ENCODE data around the gene ECI1.
"Not testable (repeated sequence)": the region's sequence is repeated elsewhere in the genome, so short reads cannot be mapped to it uniquely, and the experiment has no call there.

The ECI1 gene

DNA sequence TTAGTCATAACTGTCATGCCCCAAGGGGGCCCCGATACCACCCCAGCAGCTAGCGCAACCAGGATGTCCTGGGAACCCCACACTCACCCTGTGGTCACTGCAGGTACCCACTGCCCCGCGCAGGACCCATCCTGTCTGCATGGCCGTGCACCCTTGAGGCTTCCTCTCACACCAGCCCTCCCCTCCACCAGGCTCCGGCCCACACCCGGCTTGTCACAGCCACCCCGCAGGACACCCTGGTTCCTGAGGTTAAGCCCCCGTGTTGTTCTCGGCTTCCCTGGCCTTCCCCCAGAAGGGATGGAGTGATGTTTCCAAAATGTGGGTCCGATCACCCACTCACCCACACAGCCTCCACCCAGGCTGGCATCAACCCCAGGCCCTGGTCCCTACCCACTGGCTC is 7.6 kb downstream of the ECI1 start:
- no peak overlapping the region for H3K4me3 ChIP-seq (ENCODE audit: low read depth, low read length)
- in situ Hi-C loops (cut with HindIII; ENCODE audit: low sequenced_read_pairs), result no loop called here
- TF ChIP-seq, protein P1, sequence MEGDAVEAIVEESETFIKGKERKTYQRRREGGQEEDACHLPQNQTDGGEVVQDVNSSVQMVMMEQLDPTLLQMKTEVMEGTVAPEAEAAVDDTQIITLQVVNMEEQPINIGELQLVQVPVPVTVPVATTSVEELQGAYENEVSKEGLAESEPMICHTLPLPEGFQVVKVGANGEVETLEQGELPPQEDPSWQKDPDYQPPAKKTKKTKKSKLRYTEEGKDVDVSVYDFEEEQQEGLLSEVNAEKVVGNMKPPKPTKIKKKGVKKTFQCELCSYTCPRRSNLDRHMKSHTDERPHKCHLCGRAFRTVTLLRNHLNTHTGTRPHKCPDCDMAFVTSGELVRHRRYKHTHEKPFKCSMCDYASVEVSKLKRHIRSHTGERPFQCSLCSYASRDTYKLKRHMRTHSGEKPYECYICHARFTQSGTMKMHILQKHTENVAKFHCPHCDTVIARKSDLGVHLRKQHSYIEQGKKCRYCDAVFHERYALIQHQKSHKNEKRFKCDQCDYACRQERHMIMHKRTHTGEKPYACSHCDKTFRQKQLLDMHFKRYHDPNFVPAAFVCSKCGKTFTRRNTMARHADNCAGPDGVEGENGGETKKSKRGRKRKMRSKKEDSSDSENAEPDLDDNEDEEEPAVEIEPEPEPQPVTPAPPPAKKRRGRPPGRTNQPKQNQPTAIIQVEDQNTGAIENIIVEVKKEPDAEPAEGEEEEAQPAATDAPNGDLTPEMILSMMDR (IDR thresholded peaks at IDR 0.05; ENCODE audit: low read depth, low read length), result no peak
- no peak for DNase-seq (ENCODE audit: low read depth, low spot score)

DNA sequence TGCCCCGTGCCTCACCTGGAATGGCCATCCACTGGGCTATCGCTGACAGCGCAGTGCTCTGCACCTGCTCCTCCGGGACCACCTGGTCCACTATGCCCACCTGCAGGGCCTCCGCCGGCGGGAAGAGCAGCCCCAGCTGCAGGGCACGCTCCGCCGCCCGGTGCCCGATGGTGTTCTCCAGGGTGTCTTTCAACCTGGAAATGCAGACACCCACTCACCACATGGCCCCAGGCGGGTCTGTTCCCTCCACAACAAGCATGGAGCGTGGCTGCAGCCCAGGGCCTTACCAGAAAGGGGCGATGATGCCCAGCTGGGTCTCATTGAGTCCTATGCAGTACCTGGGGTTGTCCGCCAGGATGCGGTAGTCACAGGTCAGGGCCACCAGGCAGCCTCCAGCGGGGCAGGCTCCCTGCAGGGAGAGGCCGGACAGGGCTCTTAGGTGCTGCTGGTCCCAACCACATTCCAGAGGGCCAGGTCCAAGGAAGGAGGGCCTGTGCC is 8.3 kb downstream of the ECI1 start:
- in situ Hi-C loops (cut with HindIII; ENCODE audit: low sequenced_read_pairs), result no loop called here
- DNase-seq (ENCODE audit: low read depth, low spot score), result no peak
- no peak overlapping the region for H3K4me3 ChIP-seq (ENCODE audit: low read depth, low read length)
- TF ChIP-seq, protein P1 (IDR thresholded peaks at IDR 0.05; ENCODE audit: low read depth, low read length), result no peak

DNA sequence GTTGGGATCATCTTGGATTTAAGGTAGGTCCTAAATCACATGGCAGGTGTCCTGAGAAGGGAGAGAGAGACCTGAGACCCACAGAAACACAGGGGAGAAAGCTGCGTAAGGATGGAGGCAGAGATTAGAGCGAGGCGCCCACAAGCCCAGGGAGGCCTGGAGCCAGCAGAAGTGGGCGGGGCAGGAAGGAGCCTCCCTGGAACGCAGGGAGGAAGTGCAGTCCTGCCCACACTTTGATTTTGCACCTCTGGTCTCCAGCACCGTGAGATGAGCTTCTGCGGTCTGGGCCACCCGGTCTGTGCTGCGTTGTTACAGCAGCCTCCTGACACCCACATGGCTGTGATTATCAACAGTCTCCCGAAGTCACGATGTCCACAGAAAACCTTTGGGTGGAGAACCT is 8.8 kb downstream of the ECI1 start:
- no peak overlapping the region for H3K4me3 ChIP-seq (ENCODE audit: low read depth, low read length)
- TF ChIP-seq, protein P1 (IDR thresholded peaks at IDR 0.05; ENCODE audit: low read depth, low read length), result no peak
- in situ Hi-C loops (cut with HindIII; ENCODE audit: low sequenced_read_pairs), result no loop called here
- no peak for DNase-seq (ENCODE audit: low read depth, low spot score)

DNA sequence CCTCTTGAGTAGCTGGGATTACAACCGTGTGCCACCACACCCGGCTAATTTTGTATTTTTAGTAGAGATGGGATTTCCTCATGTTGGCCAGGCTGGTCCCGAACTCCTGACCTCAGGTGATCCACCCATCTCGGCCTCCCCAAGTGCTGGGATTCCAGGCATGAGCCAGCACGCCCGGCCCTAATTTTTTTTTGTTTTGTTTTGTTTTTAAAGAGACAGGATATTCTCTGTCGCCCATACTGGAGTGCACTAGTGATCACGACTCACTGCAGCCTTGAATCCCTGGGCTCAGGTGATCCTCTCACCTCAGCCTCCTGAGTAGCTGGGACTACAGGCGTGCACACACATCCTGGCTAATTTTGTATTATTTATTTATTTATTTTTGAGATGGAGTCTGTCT is 11.1 kb downstream of the ECI1 start:
- in situ Hi-C loops (cut with HindIII; ENCODE audit: low sequenced_read_pairs); DNase-seq (ENCODE audit: low read depth, low spot score); H3K4me3 ChIP-seq (ENCODE audit: low read depth, low read length): not testable (repeated sequence)

DNA sequence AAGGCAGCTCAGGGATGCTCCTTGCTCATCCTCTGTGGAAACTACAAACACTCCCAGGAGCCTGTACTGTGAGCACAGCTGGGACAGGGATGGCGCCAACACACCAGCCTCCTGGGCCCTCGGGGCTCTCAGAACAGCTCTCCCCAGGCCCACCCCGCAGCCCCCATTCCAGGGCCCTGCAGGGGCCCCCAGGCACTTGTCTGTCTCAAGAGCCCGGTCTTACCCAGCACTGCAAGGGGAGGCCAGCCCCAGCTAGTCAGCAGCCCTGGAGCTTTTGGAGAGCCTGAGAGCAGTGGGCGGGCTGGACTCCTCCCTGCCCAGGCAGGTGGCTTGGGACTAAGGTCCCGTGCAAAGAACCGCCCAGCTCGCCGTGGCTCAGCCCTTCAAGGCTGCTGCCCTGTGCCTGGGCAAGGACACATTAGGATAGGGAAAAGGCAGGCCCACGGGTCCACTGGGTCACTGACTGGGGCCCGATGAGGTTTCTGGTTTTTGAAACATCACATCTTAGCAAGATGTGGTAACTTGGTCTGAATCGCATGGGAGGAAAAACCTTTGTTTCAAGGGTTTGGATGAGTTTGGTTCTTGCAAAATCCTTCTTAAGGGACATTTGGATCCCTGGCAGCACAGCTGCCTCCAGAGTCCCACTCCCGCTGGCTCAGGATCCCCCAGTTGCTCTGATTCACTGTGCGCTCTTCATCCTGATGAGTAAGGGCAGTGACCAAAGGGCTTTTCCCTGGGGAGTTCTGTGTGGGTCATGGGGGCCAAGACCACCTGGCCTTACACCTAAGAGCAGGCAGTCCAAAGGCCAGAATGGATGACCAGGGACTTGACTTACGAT is 12.3 kb downstream of the ECI1 start:
- DNase-seq (ENCODE audit: low read depth, low spot score), result no peak
- TF ChIP-seq, protein P1 (IDR thresholded peaks at IDR 0.05; ENCODE audit: low read depth, low read length), result no peak
- in situ Hi-C loops (cut with HindIII; ENCODE audit: low sequenced_read_pairs), result no loop called here
- no peak overlapping the region for H3K4me3 ChIP-seq (ENCODE audit: low read depth, low read length)

DNA sequence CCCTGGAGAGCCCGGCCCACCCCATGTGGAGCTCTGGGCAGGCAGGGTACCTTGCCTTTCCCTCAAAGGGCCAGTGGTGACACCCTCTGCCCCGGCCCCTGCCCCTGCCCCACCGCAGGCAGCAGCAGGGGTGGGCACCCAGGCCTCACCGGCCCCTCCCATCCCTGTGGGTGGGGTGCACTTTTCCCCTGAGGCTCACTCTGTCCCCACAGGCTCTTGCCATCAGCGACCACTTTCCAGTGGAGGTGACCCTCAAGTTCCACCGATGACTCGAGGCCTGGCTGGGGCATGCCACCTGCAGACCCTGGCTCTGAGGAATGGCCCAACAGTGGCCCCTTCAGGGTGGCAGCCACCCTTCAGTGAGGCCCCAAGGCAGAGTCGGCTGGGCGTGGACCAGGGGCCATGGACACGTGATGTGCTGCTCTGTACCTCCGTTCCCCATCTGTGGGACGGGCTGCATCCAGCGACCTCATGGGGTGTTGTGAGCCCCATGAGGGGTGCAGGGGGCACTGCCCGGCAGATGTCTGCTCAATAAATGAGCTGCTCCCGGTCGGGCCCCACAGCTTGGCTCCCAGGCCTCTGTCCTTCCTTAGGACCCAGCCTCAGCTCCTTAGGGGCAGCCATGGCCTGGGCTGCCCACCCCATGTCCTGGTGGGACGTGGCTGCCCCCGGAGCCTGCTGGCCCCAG is 13.1 kb downstream of the ECI1 start:
- in situ Hi-C loops (cut with HindIII; ENCODE audit: low sequenced_read_pairs), result no loop called here
- DNase-seq (ENCODE audit: low read depth, low spot score), result no peak
- TF ChIP-seq, protein P1 (IDR thresholded peaks at IDR 0.05; ENCODE audit: low read depth, low read length), result no peak
- no peak overlapping the region for H3K4me3 ChIP-seq (ENCODE audit: low read depth, low read length)

Data from astrocyte of the spinal cord (primary cell).